ENCODE data around the gene GOLIM4.

GOLIM4 gene

DNA sequence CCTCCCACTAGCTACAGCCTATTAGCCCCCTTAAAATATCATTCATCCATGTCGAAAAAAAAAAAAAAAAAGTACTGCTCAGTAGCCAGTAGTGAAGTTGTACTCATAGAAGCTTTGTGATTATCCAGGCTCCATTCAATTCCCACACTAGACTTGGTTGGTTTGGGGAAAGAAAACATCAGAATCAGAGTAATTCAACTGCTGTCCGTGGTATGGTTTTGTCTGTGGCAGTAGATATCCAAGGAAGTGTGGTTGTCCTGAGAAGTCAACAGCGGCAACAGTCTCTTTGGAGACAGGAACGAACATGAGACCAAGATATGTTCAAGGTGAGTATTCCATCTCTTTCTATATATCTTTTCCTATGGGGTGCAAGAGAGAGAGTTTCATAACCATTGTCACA lies 99.2 kb downstream of the GOLIM4 start:
- no peak for DNase-seq (ENCODE audit: low spot score)

GRCh38 chr3:167992381-167992780 lies 103.3 kb downstream of the GOLIM4 start:
- DNase-seq (ENCODE audit: low spot score): no peak

- DNase-seq (ENCODE audit: low spot score): no peak
These were observed 104.5 kb downstream of the GOLIM4 start for GRCh38 chr3:167991213-167991612.

DNA sequence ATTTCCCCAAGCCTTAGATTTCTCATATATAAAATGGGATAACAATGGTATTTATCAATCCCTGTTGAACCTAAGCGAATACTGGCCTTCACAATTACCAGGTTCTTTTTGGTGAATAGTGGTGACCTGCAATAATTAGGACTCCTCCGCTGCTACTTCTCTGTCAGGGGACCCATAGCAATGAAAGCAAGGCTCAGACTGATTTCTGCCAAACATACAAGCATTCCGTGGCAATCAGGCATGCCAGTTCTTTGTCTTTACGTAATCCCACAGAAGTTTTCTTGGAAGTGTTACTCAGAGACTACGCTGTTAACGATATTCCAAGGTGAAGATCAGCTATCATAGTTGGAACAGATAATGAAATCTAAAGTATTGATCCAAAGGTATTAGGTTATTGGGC lies 105.7 kb downstream of the GOLIM4 start:
- no peak for DNase-seq (ENCODE audit: low spot score)

DNA sequence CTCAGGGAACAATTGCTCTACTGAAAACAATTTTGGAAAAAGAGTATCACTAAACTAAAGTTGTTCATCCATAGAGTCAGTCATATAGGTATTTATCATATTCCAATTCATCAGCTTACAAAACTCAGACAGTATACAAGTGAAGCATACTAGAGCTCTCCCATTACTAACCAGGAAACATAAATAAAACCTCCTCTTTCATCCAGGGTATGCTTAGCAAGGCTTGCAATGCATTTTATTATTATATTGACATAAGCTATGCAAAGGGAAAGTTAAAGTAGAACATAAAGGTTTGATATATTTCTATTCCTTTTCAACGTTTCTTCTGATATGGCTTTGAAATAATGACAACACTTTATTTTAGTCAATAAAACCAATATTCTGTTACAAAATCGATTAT lies 106.7 kb downstream of the GOLIM4 start:
- no peak for DNase-seq (ENCODE audit: low spot score)

GRCh38 chr3:167983583-167983982 lies 112.1 kb downstream of the GOLIM4 start:
- no peak for DNase-seq (ENCODE audit: low spot score)

DNA sequence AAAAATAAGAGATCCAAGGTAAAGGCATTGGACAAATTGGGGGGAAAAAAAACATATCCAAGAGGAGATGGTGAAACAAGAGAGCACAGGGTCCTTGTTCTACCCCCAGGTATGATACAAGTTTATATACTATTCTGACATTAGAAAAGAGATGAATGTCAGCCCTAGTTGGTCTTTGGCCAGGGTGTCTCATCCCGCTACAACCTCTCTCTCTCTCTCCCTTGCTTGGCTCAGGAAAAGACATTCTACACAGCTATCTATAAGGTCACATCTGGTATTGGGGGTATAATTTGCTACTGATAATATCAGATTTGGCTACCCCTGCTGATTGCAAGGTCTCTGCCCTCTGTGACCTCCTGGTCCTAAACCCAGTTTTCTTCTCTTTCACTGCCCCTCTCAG lies 117.2 kb downstream of the GOLIM4 start:
- DNase-seq (ENCODE audit: low spot score): no peak

DNA sequence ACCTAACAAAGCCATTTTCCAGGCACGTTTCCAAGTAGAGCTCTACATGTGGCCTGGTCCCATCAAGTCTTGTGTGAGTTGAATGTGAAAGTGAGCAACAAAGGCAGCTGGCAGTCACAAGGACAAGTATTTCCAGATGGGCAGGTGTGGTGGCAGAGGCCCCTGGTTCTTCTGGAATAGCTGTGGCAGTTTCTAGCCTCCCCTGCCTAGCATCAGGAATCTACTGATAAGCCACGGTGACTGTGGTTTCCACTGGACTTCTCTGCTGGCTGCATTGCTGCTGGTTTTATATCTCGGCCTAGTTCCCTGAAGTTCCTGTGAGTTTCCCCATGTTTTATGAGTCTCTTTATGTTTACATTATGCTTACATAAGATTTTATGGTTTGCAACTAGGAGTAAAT lies 117.7 kb downstream of the GOLIM4 start:
- no peak for DNase-seq (ENCODE audit: low spot score)

GRCh38 chr3:167976516-167977361 lies 119.0 kb downstream of the GOLIM4 start:
- no peak for DNase-seq (ENCODE audit: low spot score)

DNA sequence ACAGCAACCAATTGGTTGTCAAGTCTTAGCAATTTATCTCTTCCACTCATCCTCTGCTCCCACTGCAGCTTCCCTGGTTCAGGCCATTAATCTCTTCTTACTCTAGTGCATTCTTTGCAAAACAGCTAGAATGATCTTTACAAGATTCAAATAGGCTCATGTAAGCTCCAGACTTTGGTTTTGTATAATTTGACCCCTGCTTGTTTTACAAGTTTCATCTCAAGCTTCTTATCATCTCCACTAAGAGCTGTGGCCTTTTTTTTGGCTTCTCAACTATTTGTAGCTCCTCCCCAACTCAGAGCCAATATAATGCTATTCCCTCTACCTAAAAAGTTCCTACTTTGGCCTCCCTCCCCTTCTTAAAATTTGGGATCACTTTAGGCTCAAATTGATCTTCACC lies 121.8 kb downstream of the GOLIM4 start:
- DNase-seq (ENCODE audit: low spot score): no peak

DNA sequence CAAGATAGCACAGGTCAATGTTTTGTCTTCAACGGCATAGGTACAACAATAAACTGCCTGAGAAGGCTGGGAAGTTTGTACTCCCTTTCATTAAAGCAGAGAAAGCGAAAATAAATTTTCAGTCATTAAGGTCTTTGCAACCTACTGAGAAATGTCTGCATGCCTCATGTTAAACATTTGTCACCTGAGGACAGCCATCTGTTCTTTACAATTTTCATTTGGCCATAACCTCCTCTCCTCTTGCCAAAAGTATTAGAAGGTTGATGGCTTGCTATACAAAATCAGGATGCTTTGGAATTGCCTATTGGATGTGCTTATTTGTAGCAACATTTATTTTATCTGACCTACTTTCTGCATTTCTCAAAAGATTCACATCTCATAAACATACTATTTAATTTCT lies 122.7 kb downstream of the GOLIM4 start:
- DNase-seq (ENCODE audit: low spot score): no peak

GRCh38 chr3:167972502-167972901 lies 123.2 kb downstream of the GOLIM4 start:
- DNase-seq (ENCODE audit: low spot score): no peak

DNA sequence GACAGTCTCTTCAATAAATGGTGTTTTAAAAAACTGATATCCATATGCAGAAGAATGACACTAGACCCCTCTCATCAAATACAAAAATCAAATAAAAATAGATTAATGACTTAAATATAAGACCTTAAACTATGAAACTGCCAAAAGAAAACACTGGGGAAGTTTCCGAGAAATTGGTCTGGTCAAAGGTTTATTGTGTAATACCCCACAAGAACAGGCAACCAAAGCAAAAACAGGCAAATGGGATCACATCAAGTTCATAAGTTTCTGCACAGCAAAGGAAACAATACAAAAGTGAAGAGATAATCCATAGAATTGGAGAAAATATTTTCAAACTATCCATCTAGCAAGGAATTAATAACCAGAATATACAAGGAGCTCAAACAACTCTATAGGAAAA lies 126.2 kb downstream of the GOLIM4 start:
- DNase-seq (ENCODE audit: low spot score): no peak

DNA sequence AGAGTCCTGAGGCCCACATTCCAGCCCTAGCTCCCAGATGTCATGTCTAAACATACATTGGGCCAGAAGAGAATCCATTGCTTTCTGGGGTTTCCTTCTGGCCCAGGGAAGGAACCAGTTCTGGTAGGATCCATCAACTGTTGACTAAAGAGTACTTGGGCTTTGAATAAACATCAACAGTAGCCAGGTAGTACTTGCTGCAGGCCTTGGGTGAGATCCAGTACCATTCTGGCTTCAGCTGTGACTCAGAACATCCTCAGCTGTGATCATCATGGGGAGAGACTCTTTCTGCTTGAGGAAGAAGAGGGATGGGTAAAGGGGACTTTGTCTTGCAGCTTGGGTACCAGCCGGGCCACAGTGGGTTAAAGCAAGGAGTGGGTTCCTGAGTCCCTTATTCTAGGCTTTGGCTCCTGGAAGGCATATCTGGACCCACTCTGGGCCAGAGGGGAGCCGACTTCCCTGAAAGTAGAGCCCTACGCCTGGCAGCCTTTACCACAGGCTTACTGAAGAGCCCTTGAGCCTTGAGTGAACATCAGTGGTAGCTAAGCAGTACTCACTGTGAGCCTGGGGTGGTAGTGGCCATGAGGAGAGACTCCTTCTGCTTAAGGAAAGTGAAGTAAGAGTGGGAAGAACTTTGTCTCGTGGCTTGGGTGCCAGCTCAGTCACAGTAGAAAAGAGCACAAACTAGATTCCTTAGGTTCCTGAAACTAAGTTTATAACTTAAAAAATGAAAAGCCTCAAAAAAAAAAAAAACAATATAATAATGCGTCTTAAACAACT lies 128.3 kb downstream of the GOLIM4 start:
- DNase-seq (ENCODE audit: low spot score): no peak
